Measurements from ENCODE around the gene NRIP1.
A peak's percentile ranks its signal among the peaks of the same experiment; 100 is the strongest.

NRIP1 gene

DNA sequence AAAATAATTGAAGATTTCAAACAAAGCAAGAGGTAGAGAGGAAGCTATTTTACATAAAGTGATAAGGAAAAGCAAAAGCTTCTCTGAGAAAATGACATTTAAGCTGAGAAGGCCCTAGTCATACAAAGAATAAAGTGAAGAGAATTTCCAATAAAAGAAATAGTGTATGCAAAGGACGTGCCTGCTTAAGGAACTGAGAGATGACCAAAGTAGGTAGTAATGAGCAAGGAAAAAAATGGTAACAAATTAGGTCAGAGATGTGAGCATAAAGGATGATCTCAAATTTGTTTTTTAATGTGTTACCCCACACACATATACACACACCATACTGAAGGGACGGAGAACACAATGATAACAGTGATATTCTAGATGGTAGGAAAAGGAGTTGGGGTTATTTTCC, 46.4 kb downstream of the NRIP1 start:
- peak; percentile 29 for FAIRE-seq
- no peak for DNase-seq (ENCODE audit: insufficient read length, low spot score)
- TF ChIP-seq, protein P1, sequence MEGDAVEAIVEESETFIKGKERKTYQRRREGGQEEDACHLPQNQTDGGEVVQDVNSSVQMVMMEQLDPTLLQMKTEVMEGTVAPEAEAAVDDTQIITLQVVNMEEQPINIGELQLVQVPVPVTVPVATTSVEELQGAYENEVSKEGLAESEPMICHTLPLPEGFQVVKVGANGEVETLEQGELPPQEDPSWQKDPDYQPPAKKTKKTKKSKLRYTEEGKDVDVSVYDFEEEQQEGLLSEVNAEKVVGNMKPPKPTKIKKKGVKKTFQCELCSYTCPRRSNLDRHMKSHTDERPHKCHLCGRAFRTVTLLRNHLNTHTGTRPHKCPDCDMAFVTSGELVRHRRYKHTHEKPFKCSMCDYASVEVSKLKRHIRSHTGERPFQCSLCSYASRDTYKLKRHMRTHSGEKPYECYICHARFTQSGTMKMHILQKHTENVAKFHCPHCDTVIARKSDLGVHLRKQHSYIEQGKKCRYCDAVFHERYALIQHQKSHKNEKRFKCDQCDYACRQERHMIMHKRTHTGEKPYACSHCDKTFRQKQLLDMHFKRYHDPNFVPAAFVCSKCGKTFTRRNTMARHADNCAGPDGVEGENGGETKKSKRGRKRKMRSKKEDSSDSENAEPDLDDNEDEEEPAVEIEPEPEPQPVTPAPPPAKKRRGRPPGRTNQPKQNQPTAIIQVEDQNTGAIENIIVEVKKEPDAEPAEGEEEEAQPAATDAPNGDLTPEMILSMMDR (IDR thresholded peaks at IDR 0.05; ENCODE audit: insufficient read depth, missing control alignments) = no peak

DNA sequence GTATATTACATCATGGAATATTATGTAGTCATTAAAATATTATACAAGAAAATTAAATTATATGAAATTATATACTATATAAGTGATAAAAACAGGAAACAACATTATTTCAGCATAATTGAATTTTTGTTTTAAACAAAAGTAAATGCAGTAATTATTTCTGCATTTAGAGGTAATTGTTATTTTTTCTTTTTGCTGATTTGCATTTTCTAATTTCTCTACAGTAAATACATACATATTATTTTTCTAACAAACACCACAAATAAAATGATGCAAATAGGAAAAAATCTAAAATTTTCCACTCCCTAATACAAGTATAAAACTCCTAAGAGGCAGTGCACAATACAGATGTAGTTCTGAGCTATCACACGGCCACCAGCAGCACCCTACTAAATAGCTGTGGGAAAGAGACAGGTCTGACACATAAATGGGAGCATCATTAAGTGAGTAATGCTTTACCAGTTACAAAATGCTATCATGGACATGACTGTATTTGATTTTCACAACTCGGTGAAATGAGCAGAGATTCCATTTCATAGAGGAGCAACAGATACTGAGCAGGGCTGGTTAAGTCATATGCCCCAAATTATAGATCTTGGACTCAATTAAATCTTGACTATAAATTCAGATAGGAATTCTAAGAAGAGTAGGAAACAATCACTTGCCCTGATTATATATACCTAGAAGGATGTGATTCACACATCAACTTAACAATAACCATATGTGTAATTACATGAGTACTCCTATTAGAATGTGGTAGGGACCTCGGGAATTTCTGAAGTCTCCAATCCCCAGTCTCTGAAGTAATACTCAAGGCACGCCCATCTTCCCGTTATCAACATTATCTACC, 49.0 kb downstream of the NRIP1 start:
- TF ChIP-seq, protein P1 (IDR thresholded peaks at IDR 0.05; ENCODE audit: insufficient read depth, missing control alignments) = no peak
- DNase-seq (ENCODE audit: insufficient read length, low spot score) (no peak), FAIRE-seq (no peak)

DNA sequence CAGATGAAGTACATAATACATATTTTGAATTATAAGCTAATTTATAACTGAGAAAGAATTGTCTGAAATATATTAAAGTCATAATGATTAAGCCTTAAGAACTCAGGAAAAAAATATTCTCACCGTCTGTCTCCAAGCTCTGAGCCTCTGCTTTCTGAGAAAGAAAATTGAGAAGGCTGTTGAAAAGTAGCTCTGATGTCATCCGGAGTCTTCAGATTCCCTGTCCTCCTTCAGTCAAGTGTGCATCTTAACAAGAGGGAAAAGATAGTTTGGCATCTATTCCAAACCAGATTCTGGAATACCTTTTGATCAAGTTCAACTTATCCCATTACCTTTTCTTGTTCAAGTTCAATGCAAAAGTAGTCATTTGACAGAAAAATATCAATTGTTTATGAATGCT, 50.6 kb downstream of the NRIP1 start:
- FAIRE-seq = no peak
- TF ChIP-seq, protein P1 (IDR thresholded peaks at IDR 0.05; ENCODE audit: insufficient read depth, missing control alignments) = no peak
- no peak for DNase-seq (ENCODE audit: insufficient read length, low spot score)

DNA sequence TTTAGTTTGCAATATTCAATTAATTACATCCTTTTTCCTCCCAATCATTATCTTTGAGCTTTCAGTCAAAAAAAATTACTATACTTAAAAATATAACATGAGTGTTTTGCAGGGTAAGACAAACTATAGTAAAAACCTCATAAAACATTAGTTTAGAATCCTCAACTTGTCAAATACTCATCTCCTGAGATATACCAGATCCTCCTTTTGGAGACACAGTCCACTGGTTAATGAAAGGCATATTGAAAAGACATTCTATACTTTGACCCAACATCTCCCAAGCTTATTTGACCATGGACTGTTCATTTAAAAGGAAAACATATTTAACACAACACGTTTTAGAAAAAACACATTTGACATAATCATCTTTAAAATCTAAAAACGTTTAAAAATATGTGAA, 52.8 kb downstream of the NRIP1 start:
- FAIRE-seq (no peak), DNase-seq (ENCODE audit: insufficient read length, low spot score) (no peak)
- TF ChIP-seq, protein P1 (IDR thresholded peaks at IDR 0.05; ENCODE audit: insufficient read depth, missing control alignments) = no peak

DNA sequence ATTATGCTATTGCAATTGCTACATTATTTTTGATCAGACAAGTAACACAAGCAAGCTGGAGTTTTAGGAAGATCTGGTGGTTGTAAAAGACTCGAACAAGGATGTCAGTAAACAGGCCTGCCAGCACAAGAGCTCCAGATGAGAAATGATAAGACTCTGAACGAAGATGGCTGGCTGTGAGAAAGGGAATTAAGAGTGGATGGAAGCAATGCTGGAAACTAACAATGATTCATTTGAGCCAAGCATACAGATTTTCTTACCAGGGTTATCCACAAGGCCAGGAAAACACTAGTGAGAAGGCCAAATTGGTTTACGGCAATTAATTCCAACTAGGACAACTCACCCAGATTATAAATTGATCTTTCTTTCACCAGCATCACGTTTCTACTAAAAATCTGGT, 54.2 kb downstream of the NRIP1 start:
- DNase-seq (ENCODE audit: insufficient read length, low spot score) (no peak), FAIRE-seq (no peak)
- TF ChIP-seq, protein P1 (IDR thresholded peaks at IDR 0.05; ENCODE audit: insufficient read depth, missing control alignments) = no peak

DNA sequence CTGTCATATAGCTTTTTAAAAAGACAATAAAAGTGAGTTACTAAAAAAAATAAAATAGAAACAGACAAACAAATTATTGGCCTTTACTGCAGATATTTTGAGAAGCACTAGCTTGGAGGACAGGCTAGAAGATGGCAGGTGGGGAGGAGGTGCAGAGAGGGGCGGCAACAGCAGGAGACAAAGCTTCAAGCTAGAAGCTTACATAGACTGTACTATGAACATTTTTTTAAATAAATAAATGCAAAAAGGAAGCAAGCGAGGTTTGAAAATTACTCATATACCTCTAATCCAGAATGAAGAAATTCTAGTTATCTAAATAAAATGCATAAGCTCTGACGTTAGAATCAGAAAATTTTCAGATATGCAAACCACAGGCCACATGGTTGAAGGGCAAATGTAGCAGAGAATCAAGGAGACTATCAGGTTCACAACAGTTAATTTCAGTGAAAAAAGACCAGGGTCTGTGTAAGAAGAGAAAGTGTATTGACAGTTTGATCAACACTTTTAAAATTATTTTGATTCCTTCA, 54.9 kb downstream of the NRIP1 start:
- DNase-seq (ENCODE audit: insufficient read length, low spot score) (no peak), FAIRE-seq (no peak)
- TF ChIP-seq, protein P1 (IDR thresholded peaks at IDR 0.05; ENCODE audit: insufficient read depth, missing control alignments) = no peak

DNA sequence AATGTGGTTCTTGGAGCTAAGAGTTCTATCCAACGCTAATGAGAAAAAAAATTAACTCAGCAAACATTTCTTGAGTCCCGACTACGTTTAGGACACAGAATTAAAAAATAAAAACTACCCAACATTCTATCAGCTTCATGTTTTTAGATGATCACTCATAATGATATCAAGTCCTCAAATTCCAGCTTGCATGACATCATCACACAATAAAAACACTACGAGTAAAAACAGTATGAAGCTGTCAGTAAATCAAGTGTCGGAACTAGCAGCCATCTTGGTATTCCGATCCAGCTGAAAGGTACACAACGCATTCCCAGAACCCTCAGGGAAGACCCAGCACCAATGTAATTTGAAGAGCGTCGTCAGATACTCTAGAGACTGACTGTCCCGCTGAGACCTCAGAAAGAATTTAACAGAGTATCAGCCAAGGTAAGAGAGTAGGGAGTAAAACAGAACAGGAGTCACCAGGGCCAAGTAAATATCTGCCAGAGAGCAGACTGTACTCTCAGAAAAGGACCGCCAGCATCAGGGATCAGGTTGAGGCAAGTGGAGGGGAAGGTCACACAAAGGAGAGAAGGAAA, 57.0 kb downstream of the NRIP1 start:
- FAIRE-seq (no peak), DNase-seq (ENCODE audit: insufficient read length, low spot score) (no peak)
- TF ChIP-seq, protein P1 (IDR thresholded peaks at IDR 0.05; ENCODE audit: insufficient read depth, missing control alignments) = no peak
